Nephron progenitor cell (in vitro differentiated cells): ENCODE measurements around the gene NFIX.

Source experiments
- DNase-seq: peaks from one replicate; pipeline ENCODE4 v3.0.0; 2021
- H3K27ac Mint-ChIP-seq: 2 replicates; pipeline ENCODE4 v1.8.0; 2021; ENCODE audit warnings: mild to moderate bottlenecking, moderate library complexity, mixed read lengths
- H3K27me3 Mint-ChIP-seq: 2 replicates; pipeline ENCODE4 v1.8.0; 2021; ENCODE audit warnings: mild to moderate bottlenecking, low read depth, mixed read lengths; ENCODE audit not compliant: poor library complexity
- H3K36me3 Mint-ChIP-seq: 2 replicates; pipeline ENCODE4 v1.8.0; 2021; ENCODE audit warnings: low read depth, mixed read lengths
- H3K4me1 Mint-ChIP-seq: 2 replicates; pipeline ENCODE4 v1.8.0; 2021; ENCODE audit warnings: mixed read lengths
- H3K4me3 Mint-ChIP-seq: 2 replicates; pipeline ENCODE4 v1.8.0; 2021; ENCODE audit warnings: mild to moderate bottlenecking, moderate library complexity, mixed read lengths
- H3K9me3 Mint-ChIP-seq: 2 replicates; pipeline ENCODE4 v1.8.0; 2021; ENCODE audit warnings: mild to moderate bottlenecking, moderate library complexity, mixed read lengths
- TF ChIP-seq, protein P1 (sequence below): fragments of 200-600 bp; sonication (generic); IDR thresholded peaks from 2 replicates; pipeline ENCODE4 v1.5.0; 2021; ENCODE audit warnings: antibody characterized with exemption

NFIX gene

GRCh38 chr19:13016245-13016627, 21.0 kb downstream of the NFIX start:
- Mint-ChIP-seq H3K27me3 (peaks cover 100% of the 10 kb centered on the region), H3K4me3 (no peak overlapping the region), H3K4me1 (peaks cover 16% of the 10 kb centered on the region), H3K27ac (no peak overlapping the region), H3K9me3 (no peaks in the 10 kb centered on the region), H3K36me3 (no peaks in the 10 kb centered on the region)
- TF ChIP-seq, protein P1, sequence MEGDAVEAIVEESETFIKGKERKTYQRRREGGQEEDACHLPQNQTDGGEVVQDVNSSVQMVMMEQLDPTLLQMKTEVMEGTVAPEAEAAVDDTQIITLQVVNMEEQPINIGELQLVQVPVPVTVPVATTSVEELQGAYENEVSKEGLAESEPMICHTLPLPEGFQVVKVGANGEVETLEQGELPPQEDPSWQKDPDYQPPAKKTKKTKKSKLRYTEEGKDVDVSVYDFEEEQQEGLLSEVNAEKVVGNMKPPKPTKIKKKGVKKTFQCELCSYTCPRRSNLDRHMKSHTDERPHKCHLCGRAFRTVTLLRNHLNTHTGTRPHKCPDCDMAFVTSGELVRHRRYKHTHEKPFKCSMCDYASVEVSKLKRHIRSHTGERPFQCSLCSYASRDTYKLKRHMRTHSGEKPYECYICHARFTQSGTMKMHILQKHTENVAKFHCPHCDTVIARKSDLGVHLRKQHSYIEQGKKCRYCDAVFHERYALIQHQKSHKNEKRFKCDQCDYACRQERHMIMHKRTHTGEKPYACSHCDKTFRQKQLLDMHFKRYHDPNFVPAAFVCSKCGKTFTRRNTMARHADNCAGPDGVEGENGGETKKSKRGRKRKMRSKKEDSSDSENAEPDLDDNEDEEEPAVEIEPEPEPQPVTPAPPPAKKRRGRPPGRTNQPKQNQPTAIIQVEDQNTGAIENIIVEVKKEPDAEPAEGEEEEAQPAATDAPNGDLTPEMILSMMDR, result no peak
- DNase-seq, result no peak

GRCh38 chr19:13016628-13017305, 21.5 kb downstream of the NFIX start:
- Mint-ChIP-seq H3K4me3 (no peak overlapping the region), H3K27ac (no peak overlapping the region), H3K27me3 (peaks cover 100% of the 10 kb centered on the region), H3K4me1 (peaks cover 16% of the 10 kb centered on the region), H3K36me3 (no peaks in the 10 kb centered on the region), H3K9me3 (no peaks in the 10 kb centered on the region)
- TF ChIP-seq, protein P1, result no peak
- DNase-seq, result no peak

GRCh38 chr19:13017306-13018034, 22.2 kb downstream of the NFIX start:
- peaks cover 100% of the 10 kb centered on the region for H3K27me3 Mint-ChIP-seq
- no peak overlapping the region for H3K4me3 Mint-ChIP-seq
- TF ChIP-seq, protein P1, result no peak
- no peak for DNase-seq
- peaks cover 16% of the 10 kb centered on the region for H3K4me1 Mint-ChIP-seq
- no peaks in the 10 kb centered on the region for H3K36me3 Mint-ChIP-seq
- no peaks in the 10 kb centered on the region for H3K9me3 Mint-ChIP-seq
- no peak overlapping the region for H3K27ac Mint-ChIP-seq

GRCh38 chr19:13018035-13018914, 23.0 kb downstream of the NFIX start:
- H3K4me3 Mint-ChIP-seq, result no peak overlapping the region
- peaks cover 100% of the 10 kb centered on the region for H3K27me3 Mint-ChIP-seq
- H3K27ac Mint-ChIP-seq, result no peak overlapping the region
- TF ChIP-seq, protein P1, result no peak
- H3K9me3 Mint-ChIP-seq, result no peaks in the 10 kb centered on the region
- DNase-seq, result no peak
- H3K4me1 Mint-ChIP-seq, result peaks cover 17% of the 10 kb centered on the region
- no peaks in the 10 kb centered on the region for H3K36me3 Mint-ChIP-seq

DNA sequence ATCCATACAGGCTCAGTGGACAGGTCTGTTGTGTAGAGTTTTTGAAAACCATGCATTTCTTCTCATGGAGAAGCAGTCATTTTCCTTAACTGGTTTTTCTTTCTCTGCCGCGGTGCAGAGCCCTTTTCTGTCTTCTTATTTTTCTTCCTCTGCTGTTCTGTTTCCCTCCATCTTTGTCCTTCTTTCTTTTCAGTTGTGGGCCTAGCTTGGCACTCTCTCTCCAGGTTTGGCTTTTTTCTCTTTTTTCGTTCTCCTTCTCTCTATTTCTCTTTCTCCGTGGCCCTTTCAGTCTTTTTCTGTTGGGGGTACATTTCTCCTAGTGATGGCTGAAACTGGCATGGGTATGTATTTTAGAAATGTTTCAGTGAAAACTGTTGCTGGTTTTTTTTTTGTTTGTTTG, 24.1 kb downstream of the NFIX start:
- Mint-ChIP-seq H3K27me3 (peaks cover 100% of the 10 kb centered on the region), H3K4me3 (no peak overlapping the region), H3K36me3 (no peaks in the 10 kb centered on the region), H3K9me3 (no peaks in the 10 kb centered on the region), H3K27ac (no peak overlapping the region), H3K4me1 (peaks cover 24% of the 10 kb centered on the region)
- TF ChIP-seq, protein P1, result no peak
- DNase-seq, result no peak
